HuH-7.5 (cell line): ENCODE results near the gene NUDCD3.
"Not testable (repeated sequence)": the region's sequence is repeated elsewhere in the genome, so short reads cannot be mapped to it uniquely, and the experiment has no call there.

ENCODE experiments used
- DNase-seq: peaks from one replicate; pipeline ENCODE4 v3.0.0; 2011; ENCODE audit warnings: low spot score

Gene NUDCD3

GRCh38 chr7:44517175-44517574 is 26.7 kb upstream of the NUDCD3 start:
- no peak for DNase-seq

GRCh38 chr7:44515590-44516268 is 25.3 kb upstream of the NUDCD3 start:
- no peak for DNase-seq

DNA sequence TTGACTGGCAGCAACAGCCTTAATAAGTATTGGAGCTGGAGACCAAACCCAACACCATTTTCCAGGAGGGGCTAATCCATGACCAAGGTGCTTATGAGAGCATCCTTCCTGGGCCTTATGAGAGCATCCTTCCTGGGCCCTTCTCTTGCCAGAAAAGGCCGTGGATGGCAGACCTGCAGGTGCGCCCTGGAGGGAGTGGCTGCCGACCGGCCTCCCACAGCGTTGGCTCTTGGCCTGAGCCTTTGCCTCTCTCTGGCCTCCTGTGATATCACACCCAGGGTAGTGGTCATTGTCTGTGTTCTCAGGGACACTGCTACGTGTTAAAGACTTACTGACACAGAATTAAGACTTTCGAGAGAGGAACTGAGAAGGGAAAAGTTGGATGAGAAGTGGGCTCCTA is 22.3 kb upstream of the NUDCD3 start:
- no peak for DNase-seq

DNA sequence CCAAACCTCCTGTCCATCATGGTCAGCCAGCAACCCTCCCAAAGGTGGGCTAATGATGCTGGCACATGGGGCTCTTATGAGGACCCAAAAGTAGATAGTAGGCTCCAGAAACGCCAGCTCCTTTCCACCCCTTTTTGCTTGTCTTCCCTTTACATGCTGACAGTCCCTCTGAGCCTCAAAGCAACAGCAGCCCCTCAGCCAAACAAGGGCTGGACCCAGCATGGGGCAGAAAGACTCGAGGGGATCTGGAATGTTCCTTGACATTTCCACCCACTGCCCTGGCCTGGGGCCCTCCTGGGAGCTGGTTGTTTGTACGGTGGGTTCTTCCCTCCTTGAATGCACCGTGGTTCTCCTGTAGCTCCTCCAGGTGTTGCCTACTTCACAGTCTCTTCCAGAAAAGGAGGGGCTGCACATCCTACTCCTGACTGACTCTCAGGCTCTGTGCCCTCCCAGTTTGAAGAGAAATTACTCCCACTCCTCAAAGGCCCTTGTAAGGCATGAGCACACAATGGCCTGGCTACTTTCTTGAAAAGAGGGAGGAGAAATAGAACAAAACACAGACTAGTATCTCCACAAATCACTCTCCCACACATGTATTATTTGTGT is 21.5 kb upstream of the NUDCD3 start:
- no peak for DNase-seq

DNA sequence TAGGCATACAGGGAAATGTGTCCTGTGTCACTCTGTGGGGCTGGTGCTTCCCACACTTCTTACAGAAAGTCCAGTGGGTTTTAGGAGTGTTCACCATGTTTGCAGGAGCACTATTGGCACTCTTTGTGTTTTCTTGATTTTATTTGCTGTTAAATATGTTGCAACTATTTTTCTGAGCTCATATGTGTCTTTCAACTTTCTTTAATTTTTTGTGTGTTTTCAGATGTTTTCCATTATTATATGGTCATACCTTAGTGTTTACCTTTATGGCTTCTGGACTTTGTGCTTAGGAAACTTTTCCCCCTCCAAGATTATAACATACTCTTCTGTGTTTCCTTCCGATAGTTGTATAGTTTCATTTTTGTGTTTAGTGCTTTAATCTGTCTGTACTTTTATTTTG is 20.8 kb upstream of the NUDCD3 start:
- no peak for DNase-seq

- no peak for DNase-seq
Measured at GRCh38 chr7:44508328-44509030, 18.0 kb upstream of the NUDCD3 start.

- not testable (repeated sequence) for DNase-seq
Measured at GRCh38 chr7:44506592-44507288, 16.3 kb upstream of the NUDCD3 start.

- DNase-seq = no peak
Measured at GRCh38 chr7:44505595-44505994, 15.1 kb upstream of the NUDCD3 start.

GRCh38 chr7:44498230-44498954 is 7.9 kb upstream of the NUDCD3 start:
- DNase-seq = no peak

DNA sequence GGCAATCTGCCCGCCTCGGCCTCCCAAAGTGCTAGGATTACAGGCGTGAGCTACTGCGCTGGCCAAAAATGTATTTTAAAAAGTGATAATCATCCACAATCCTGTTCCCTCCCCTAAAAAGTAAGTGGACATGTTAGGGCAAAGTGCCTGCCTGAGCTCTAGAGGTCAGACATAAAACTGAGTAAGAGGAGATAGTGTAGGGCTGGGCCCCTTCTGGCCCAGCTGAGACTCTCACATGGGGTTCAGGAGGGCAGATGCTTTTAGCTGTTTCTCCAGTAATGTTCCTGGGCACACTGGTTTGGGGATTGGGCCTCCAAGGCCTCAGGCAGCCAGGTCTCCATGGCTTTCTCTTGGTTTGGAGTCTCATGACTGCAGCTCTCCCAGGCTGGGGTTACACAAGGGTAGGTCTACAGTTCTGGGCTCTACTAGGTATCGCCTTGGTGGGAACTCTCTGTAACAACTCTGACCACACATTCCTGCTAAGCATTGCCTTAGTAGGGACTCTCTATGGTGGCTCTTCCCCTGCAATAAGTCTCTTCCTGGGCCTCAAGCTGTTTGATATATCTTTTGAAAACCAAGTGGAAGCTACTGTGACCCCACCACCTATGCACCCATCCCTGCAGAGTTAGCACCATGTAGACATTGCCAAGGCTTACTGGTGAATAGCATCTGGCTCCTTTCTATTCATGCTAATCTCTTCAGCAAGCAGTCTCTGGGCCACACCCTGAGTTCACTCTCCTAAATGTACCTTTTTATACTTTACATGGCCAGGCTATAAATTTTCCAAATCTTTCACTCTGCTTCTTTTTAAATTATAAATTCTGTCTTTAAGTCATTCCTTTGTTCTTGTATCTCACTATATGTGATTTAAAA is 6.9 kb upstream of the NUDCD3 start:
- no peak for DNase-seq

DNA sequence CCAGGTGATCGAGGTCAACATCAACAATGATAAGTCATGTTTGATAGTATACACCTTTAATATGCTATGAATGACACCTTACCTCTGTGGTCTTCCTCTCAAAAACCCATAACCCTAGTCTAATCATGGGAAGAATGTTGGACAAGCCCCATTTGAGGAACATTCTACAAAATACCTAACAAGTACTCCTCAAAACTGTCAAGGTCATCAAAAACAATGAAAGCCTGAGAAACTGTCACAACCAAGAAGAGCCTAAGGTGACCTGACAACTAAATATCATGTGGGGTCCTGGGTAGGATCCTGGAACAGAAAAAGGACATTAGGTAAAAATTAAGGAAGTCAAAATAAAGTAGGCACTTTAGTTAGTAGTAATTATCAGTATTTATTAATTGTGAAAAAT is 5.9 kb upstream of the NUDCD3 start:
- no peak for DNase-seq

DNA sequence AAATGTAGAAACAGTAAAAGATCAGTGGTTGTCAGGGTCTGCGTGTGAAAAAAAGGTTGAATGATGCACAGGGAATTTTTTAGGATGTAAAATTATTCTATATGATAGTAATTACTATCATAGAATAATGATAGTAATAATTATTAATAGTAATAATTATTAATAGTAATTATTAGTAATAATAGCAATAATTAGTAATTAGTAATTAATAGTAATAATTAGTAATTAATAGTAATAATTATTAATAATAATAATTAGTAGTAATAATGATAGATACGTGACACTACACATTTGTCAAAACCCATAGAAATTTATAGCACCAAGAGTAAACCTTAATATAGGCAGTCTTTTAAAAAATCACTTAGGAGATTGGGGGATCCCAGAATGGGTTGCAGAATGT is 4.5 kb upstream of the NUDCD3 start:
- no peak for DNase-seq

DNA sequence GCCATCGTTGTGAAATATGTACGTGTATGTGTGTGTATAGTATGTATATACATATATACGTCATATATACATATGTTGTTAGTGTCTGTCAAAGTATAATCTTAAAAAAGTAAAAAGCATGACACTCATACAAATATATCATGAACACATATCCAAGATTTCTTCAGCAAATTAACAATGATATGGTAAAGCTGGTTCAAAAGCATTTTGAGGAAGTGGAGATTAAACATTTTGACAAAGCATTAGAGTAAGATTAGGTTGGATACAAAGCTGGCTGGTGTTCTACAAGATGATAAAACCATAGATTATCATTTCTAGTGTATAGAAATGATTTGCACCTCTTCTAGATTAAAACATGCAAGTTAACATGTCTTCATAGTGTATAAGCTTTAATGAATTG is 771 bp upstream of the NUDCD3 start:
- DNase-seq = no peak

- DNase-seq = no peak
Measured at GRCh38 chr7:44489955-44490350, 505 bp downstream of the NUDCD3 start.

DNA sequence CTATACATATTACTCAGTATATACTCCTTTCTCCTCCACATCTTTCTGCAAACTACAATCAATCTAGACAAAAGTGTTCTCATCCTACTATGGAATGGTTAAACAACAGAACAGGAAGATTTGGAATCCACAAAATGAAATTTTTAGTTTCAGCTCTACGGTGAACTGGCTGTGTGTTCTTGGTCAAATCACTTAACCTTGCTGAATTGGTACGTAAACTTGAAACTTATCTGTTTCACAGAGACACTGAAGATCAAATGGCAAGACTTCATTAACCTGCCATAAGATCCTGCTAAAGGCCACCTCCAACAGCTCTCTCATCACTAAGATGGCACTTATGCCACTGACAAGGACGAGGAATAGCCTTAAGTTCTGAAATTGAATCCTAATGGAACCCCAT is 1.5 kb downstream of the NUDCD3 start:
- no peak for DNase-seq

DNA sequence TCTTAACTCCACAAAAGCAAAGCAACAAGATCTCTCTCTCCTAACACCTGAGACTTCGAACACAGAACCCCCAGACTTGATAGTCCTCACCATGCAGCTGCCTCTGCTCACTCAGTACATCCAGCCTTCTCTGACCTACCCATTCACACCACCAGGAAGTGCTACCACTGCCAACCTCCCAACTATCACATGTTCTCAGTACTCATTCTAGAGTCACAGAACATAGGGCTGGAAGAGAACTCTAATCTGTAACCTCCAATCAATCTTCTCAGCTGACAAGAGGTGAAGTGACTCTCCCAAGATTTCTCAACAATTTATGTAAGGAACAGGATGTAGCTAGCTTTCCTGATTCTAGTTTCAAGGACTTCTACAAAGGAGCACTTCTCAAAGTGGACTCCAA is 3.8 kb downstream of the NUDCD3 start:
- DNase-seq = no peak

DNA sequence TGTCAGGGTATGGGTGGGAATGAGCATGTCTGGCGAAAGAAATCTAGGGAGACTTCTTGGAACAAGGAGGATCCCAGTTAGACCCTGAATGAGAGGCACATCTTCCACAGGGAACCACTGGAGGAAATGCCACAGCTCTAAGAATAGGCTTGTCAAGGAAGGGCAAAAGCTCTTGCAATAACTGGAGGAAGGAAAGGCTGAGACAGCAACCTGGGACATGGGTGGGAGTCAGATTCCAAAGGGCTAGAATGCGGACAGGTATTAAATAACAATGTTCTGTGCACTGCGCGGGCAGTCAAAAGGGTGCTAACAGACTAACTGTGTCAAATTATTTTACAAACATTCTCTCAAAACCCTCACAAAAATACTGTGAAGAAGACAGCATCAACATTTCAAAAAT is 4.5 kb downstream of the NUDCD3 start:
- no peak for DNase-seq

GRCh38 chr7:44484482-44485313 is 5.8 kb downstream of the NUDCD3 start:
- DNase-seq = no peak

DNA sequence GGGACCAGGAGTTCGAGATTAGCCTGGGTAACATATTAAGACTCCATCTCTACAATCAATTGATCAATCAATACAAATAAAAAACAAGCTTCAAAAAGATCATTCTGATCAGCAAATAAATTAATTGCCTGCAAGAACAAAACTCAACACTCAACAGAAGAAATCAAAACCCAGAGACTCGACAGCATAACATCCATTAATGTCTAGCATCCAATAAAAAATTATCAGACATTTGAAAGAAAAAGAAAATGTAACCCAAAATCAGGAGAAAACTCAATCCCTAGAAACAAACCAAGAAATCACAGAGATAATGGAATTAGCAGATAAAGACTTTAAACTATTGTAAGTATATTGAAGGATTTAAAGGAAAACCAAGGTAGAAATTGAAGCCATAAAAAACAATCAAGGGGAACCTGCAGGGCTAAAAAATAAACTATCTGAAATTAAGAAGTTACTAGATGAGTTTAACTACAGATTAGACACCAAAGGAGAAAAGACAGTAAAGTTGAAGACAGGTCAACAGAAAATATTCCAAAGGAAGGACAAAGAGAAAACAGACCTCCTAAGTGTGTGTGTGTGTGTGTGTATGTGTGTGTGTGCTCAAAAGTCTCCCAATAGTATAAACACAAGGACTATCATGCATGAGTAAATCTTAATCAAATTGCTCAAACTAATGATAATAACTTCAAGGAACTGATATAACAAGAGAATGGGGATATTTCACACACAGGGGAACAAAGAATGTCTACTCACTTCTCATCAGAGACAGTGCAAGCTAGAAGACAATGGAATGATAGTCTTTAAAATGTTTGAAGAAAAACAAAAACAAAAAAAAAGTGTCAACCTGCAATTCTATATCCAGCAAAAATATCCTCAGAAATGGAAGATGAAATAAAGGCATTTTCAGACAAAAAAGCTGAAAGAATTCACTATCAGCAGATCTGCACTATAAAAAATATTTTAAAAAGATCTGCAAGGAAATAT is 7.7 kb downstream of the NUDCD3 start:
- DNase-seq = no peak
